ENCODE data around the gene FCAR.
"Not testable (repeated sequence)": the region's sequence is repeated elsewhere in the genome, so short reads cannot be mapped to it uniquely, and the experiment has no call there.

DNA sequence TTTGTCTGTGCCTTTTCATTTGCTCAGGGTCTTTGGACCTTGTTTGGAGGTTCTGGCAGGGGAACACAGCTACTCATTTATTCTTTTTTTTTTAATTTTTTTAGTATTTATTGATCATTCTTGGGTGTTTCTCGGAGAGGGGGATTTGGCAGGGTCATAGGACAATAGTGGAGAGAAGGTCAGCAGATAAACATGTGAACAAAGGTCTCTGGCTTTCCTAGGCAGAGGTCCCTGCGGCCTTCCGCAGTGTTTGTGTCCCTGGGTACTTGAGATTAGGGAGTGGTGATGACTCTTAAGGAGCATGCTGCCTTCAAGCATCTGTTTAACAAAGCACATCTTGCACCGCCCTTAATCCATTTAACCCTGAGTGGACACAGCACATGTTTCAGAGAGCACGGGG is 33.9 kb downstream of the FCAR start:
- TF ChIP-seq, protein P1, sequence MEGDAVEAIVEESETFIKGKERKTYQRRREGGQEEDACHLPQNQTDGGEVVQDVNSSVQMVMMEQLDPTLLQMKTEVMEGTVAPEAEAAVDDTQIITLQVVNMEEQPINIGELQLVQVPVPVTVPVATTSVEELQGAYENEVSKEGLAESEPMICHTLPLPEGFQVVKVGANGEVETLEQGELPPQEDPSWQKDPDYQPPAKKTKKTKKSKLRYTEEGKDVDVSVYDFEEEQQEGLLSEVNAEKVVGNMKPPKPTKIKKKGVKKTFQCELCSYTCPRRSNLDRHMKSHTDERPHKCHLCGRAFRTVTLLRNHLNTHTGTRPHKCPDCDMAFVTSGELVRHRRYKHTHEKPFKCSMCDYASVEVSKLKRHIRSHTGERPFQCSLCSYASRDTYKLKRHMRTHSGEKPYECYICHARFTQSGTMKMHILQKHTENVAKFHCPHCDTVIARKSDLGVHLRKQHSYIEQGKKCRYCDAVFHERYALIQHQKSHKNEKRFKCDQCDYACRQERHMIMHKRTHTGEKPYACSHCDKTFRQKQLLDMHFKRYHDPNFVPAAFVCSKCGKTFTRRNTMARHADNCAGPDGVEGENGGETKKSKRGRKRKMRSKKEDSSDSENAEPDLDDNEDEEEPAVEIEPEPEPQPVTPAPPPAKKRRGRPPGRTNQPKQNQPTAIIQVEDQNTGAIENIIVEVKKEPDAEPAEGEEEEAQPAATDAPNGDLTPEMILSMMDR (conservative IDR thresholded peaks at IDR 0.05), result not testable (repeated sequence)
- not testable (repeated sequence) for TF ChIP-seq EZH2 (IDR thresholded peaks at IDR 0.05; ENCODE audit: low read depth)

All from PC-9 (cell line).